Kidney glomerular epithelial cell (primary cell): ENCODE results near the gene CECR2.

Source experiments
- DNase-seq: peaks from one replicate; lab custom pipeline; 2025; lab: John Stamatoyannopoulos, UW

Gene CECR2

DNA sequence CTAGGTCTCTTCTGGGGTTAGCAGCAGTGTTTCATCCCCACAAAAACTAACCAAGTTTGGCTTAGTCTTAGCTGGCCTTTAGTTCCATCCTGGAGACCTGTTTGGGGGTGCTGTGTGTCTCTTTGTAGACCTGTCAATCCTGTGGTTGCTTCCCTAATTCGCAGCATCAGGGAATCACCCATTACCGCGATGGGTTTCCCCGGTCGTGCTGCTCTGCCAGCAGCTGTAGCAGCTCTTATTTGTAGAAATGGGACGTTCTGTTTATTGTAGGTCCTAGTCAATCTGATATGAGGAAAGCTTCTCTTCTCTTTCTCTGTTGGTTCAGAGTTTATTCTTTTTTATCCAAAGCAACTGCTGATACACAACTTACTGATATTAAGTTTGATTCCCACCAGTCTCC is 91.6 kb downstream of the CECR2 start:
- DNase-seq, result no peak

DNA sequence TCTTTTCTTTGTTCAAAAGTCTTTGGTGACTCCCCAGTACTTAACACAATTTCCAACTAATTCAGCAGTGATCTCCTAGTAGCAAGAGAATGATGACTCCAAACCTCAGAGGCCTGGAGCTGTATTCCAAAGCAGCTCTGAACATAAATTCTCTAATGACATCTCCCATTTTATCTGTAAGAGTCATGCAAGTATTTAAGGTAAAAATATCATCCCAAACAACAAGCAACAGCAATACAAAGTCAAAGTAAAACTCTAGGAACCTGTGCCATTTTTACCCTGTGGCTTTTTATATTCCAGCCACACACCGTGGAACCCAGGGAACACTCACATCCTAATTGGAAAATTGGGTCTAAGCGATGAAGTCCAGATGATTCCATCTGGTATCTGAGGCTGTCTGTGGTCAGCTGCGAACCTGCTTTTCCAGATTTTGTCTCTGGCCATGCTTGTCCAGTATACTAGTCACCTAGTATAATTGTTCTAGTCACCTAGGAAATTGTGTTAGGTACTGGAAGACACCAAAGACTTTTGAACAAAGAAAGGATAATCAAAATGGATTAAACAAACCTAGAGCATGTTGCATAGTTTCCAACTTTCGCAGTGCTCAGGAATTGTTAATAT is 101.7 kb downstream of the CECR2 start:
- no peak for DNase-seq

DNA sequence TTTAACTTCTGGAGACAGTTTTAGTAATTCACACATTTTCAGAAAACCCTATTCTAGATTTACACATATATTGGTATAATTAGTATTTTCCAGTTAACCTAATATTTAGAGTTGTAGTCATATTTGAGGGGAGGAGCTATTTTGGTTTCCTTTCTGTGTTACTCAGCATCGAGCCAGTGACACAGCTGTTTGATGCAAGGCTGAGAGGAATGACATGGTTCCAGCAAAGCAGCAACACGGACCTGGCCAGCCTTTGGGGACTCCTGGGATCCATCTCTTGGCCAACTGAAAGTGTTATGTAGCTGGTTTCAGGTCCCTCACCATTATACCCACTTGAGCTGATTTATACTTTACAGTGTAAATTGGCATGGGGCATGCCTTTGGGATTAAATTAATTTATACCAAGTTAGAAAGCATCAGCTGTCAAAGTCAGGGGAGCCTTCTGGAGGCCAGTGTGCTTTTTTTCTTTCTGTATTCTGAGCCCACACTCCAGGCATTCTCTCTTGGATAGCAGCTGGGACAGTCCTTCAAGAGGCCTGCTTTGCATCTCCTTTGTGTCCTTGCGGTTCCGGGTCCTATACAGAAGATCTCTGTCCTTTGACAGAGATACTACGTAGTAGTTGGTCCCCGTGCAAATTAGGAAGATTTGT is 102.8 kb downstream of the CECR2 start:
- no peak for DNase-seq

DNA sequence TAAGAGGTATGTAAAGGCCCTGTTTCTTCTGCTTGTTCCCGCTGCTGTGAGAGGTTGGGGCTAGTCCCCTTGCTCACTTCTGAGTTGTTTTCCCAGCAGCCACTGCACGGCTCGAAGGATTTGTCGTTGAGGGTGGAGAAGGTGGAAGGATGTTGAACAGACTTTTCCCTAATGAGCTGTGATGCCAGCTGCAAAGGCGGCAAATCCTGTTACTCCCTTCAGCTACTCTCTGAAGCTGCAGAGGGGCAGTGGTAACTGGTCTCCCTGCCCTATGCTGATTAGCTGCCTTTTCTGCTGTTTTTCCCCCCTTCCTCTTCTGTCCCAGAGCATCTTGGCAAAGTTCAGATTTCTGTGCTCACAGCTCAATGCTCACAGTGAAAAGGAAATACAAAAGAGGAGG is 103.7 kb downstream of the CECR2 start:
- no peak for DNase-seq

DNA sequence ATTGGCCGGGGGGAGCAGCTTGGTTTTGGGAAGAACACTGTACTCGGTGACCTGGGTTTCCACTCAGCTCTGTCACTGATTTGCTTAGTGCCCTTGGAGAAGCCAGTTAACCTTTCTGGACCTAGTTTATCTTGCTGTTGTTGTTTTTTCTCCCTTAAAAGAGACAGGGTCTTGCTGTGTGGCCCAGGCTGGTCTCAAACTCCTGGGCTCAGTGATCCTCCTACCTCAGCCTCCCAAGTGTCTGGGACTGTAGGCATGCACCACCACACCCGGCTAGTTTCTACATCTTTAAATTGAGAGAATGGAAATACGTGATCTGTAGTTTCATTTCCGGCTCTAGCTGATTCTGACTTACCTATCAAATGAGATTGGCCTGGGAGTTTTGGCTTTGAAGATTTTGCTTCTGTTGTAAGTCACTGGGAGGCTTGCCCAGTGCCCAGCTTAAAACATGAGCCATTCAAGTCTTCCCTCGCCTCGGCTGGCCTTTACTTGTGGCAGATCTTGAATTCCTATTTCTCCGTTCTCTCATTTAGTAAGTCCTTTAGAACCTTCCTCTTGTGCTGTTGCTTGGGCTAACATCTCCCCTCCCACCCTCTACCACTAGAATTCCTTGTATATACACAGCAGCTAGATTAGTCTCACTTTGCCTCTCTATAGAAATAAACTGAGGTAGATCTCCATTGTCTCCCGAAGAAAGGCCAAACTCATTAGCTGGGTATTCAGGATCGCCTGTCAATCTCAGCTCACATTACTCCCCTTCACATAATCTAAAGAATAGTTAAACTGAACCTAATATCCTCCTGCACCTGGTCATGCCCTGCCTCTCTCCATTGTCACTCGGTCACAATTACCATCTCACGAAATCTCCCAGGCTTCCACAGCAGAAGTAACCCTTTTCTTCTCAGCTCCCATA is 106.3 kb downstream of the CECR2 start:
- DNase-seq, result no peak

DNA sequence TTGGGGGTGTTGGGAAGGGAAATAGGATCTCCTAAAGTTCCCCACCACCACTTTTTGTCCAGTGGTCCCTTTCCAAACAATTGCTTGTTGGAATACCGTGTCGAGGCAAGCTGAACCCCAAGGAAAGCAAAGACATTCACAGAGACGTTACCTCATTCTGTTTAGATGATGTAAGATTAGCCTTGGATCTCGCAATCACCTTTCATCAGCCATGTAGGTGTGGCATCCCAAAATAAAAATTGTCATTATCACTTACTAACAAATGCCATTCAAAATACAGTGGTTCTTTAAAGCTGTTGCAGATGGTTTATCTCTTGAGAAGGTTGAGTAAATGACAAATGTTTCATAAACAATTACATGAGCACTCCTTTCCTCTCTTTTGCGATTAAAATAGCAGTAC is 107.6 kb downstream of the CECR2 start:
- DNase-seq, result no peak

DNA sequence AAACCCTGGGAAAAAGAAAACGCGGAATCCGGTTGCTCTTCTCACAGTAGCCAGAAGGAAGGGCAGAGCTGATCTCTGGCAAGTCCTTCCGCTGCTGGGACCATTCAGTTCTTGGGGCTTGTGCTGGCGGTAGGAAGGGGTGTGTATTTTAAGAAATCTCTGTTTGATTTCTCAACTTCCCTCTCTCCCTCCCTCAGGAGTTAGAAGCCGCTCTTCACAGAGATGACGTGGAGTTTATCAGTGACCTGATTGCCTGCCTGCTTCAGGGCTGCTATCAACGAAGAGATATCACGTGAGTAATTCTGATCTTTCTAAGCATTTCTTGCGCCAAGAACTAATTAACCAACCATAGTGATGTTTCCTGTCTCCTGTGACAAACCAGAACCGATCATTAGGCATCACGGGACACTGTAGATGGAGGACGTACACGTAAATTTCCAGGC is 108.2 kb downstream of the CECR2 start:
- DNase-seq, result no peak

DNA sequence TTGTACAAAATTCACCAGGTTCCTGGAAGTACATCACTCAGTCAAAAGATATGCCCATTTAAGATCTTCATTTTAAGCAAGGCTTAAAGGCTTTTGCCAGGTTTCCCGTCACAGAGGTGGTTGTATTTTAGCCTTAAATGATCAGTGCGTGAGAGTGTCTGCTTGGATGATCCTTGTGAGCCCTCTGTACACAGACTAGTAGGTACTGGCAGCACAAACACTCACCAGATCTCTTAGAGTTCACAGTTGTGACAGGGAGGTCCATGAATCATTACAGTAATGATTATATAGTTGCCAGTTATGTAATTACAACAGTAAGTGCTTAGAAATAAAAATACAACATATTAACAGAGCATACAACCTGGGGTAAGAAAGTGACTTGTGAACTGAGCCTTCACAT is 109.9 kb downstream of the CECR2 start:
- DNase-seq, result no peak

DNA sequence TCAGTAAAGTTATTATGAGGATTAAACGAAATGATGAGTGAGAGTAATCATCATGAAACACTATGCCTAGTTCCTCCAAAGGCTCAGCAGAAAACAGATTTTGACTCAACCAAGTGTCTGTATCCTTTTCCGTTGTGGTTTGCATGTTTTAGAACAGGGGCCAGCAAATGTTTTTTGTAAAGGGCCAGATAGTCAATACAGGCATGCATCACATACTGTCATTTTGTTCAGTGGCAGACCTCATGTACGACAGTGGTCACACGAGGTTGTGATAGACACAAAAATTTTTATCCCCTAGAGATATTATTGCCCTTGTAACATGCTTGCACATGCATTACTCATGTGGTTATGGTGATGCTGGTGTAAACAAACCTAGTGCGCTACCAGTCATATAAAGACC is 112.2 kb downstream of the CECR2 start:
- DNase-seq, result no peak

DNA sequence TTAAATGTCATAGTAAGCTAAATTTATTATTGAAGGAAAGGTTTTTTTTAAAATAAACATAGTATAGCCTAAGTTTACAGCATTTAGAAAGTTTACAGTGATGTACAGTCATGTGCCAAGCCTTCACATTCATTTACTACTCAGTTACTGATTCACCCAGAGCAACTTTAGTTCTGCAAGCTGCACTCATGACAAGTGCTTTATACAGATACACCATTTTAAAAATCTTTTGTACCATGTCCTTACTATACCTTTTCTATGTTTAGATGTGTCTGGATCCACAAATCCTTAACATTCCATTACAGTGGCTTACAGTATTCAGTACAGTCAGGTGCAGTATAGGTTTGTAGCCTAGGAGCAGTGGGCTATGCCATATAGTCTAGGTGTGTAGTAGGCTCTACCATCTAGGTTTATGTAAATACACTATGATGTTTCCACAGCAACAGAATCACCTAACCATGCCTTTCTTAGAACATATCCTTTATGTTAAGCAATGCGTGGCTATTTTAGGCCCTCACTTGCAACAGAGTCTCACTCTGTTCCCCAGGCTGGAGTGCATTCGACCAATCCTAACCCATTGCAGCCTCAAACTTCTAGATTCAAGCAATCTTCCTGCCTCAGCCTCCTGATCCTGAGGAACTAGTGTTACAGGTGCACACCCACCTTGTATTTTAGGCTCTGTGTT is 114.6 kb downstream of the CECR2 start:
- DNase-seq, result no peak

DNA sequence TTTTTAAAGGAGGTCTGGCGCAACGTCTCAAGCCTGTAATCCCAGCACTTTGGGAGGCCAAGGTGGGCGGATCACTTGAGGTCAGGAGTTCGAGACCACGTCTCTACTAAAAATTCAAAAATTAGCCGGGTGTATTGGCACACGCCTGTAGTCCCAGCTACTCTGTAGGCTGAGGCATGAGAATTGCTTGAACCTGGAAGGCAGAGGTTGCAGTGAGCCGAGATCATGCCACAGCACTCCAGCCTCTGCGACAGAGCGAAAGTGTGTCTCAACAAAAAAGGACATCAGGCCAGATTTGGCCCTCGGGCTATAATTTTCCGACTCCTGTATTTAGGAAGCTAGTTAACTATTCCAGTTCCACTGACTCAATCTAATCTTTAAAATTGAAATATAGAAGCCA is 115.3 kb downstream of the CECR2 start:
- DNase-seq, result no peak

DNA sequence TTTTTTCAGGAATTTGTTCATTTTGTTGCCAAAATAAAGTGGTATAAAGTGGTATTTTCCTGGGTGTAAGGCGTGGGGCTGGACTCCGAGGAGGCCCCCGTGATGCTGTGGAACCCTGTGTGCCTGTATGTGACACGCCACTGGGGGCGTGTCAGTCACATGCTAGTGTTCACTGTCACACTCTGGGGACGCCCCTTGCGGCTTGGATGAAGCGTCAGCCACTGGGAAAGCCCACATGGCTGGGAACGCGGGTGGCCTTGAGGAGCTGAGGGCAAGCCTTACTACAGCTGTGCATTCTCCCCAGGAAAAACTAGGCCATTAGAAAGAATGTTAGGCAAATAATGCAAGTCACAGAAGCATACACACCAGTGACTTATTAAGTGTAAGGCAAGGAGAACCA is 117.1 kb downstream of the CECR2 start:
- DNase-seq, result no peak

DNA sequence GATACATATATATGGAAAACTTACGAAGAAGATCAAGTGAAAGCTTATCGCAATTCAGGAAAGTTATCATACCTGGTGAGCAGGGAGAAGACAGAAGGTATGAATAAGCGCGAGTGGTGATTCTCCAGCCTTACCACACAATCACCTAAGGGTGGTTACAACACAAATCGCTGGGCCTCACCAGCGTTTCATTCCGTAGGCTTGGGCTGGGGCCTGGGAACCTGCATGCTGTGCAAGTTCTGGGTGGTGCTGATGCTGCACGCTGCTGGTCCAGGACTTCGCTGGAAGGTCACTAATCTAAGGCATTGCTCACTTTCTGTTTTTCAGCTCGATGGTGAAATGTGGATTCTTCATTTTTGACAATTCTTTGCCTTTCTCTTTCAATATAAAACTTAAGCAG is 117.5 kb downstream of the CECR2 start:
- DNase-seq, result no peak

DNA sequence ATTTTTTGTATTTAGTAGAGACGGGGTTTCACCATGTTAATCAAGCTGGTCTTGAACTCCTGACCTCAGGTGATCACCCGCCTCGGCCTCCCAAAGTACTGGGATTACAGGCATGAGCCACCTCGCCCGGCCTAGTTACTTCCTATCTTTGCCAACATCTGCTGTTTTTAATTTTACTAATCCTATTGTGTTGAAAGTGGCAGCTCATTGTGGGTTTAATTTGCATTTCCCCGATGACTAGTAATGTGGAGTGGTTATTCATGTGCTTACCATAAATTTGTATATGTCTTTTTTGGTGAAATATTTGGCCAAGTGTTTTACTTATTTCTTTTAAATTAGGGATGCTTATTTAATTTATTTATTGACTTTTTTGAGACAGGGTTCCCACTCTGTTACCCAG is 119.8 kb downstream of the CECR2 start:
- DNase-seq, result no peak

DNA sequence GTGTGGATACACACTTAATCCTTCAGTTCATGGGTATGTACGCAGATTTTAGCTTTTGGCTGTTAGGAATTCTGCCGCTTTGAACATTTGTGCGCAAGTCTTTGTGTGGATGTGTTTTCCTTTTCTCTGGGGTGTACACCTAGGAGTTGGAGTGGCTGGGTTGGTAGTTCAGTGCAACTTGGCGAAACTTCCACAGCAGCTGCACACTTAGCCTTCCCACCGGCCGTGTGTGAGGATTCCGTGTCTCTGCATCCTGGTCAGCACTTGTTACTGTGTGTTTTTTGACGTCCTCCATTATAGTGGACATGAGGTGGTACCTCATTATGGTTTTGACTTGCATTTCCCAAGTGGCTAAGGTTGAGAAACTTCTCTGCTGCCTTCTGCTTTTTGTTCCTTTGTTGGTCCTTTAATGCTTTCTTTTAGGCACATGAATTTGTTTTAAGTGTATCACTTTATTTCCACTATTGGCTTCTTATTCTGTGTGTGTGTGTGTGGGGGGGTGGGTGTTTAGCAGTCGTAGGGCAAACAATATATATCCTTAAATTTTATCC is 121.9 kb downstream of the CECR2 start:
- no peak for DNase-seq

DNA sequence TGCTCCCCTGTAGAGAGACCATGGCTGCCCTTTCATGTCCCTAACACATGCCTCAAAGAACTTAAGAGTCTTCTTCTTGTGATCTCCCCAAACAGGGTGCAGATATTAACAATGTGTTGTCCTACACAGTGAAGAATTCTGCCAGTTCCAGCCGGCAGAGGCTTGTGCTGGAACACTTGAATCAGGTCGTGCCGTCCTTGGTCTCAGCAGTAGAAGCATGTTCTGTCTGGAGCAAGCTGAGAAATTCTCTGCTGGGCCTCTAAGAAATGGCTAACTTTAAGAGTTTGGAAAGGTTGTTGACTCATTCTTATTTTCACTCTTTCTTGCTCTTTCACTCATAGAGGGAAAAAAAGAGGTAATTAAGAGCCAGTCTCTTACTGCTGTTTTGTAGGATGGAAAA is 123.0 kb downstream of the CECR2 start:
- no peak for DNase-seq

DNA sequence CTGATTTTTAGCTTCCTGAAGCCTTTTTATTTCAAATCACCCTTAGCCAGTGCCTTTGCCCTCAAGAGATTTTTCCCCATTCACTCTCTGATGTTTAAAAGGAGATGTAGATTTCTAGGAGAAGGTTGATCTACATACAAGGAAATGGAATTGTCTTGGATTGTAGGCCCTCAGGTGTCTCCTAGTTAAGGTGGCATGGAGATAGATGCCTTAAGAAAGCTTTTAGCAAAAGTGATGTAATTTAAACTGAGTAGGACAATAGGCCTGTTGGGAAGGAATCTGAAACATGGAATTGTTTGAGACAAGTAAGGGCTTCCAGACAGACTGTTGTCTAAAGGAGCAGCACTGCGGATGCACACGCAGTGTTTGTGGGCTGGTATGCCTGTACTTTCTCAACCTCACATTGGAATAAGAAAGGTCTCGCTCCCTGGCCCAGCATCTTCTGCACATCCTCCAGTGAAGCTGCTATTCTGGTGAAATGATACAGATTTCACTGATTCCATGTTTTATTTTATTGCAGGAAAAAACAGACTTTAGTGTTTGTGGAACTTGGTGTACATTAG is 124.2 kb downstream of the CECR2 start:
- DNase-seq, result no peak

DNA sequence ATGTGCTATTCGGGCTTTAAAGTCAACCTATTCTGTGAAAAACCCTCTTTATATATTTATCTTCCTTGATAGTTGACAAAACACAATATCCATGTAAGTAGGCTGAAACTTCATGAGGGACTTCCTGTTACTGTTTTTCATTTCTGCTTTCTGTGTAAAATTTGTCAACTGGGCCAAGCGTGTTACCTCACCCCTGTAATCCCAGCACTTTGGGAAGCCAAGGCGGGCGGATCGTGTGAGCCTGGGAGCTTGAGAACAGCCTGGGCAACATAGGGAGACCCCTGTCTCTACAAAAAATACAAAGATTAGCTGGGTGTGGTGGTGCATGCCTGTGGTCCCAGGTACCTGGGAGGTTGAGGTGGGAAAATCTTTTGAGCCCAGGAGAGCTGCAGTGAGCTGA is 127.6 kb downstream of the CECR2 start:
- no peak for DNase-seq

DNA sequence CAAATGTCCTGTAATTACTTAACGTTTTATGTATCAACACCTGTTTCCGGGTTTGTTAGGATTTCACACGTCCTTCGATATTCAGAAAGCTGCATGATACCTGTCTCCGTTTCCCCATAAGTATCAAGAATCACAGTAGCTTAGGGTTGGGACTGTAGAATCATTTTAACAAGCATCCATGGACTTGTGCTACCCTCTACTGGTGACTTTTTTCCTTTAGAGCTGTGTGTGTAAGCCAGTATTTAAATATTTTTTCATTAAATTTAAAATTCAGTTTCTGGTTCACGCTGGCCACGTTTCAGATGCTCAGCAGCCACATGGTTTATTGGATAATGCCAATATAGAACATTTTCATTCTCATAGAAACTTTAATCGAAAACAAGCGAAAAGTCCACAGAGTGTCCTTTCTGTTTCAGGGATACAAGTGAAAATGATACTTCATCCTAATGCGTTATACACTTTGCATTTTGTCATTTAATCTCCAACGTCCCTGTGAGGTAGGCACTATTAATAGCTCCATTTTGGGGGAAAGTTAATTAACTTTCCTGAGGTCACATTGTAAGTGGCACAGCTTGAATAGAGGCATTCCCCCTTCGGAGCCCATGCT is 132.5 kb downstream of the CECR2 start:
- peak; percentile 50 for DNase-seq

DNA sequence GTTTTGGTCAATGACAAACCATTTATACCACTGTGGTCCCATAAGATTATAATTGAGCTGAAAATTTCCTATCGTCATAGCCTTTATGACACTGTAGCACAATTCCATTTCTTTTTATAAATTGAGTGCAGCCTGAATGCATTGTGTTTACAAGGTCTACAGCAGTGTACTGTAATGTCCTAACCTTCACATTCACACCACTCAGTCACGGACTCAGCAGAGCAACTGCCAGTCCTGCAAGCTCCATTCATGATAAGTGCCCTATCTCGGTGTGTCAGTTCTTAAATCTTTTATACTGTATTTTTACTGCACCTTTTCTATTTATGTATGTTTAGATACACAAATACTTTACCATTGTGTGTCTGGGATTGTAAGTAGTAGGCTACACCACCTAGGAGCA is 138.8 kb downstream of the CECR2 start:
- DNase-seq, result no peak

DNA sequence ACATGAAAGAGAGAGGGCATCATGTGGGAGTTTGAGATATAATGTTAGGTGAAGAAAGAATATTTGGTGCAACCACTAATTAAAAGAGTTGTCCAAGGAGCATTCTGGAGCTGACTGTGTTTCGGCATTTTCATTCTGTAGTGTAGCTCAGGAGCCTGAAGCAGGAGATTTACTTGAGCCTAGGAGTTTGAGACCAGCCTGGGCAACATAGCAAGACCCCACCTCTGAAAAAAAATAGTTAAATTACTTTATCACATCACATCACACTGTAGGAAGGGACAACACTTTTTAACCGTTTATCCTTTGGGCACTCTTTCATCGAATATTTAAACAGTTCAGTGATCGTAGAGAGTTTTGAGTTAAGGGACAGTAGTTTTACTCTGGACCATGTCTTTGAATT is 143.7 kb downstream of the CECR2 start:
- no peak for DNase-seq

DNA sequence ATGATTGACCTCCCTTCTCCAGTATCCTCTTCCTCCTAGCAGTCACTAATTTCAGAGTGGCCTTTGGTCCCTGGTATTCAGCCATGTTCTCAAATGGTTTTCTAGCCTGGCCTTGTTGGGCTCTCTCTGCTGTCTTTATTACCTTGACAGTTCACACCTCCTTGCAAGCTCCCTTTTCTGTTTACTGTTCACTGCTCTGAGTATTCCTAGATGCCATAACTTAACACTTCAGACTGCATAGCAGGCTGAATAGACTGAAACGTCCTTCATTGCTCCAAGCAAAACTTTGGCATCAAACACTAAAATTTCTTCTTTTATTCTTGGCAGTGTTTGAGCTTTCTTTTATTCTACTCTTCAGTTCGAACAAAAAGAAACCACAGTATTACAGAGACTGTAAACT is 144.4 kb downstream of the CECR2 start:
- DNase-seq, result no peak
